HEK293 (cell line): ENCODE data around the gene ADAM8.

Source experiments
- ZNF302 ChIP-seq: fragments of 450-650 bp; formaldehyde crosslinking; IDR thresholded peaks from 2 replicates; pipeline ENCODE4 v1.5.1; 2016; ENCODE audit warnings: missing biosample characterization, missing genetic modification characterization, low read depth
- ZNF510 ChIP-seq: fragments of 450-650 bp; formaldehyde crosslinking; IDR thresholded peaks from 2 replicates; pipeline ENCODE4 v1.5.1; 2018; ENCODE audit warnings: mild to moderate bottlenecking, missing genetic modification characterization, missing biosample characterization; ENCODE audit not compliant: insufficient replicate concordance
- ZNF561 ChIP-seq: fragments of 450-650 bp; IDR thresholded peaks from 2 replicates; pipeline ENCODE4 v1.5.1; 2018; ENCODE audit warnings: missing biosample characterization, missing genetic modification characterization, borderline replicate concordance
- ZNF610 ChIP-seq: fragments of 450-650 bp; formaldehyde crosslinking; IDR thresholded peaks from 2 replicates; pipeline ENCODE4 v1.5.1; 2016; ENCODE audit warnings: missing biosample characterization, missing genetic modification characterization, borderline replicate concordance
- ZNF791 ChIP-seq: fragments of 450-650 bp; formaldehyde crosslinking; IDR thresholded peaks from 2 replicates; pipeline ENCODE4 v1.5.1; 2016; ENCODE audit warnings: missing biosample characterization, missing genetic modification characterization
- TF ChIP-seq, protein P1 (sequence below): fragments of 450-650 bp; formaldehyde crosslinking; IDR thresholded peaks from 2 replicates; pipeline ENCODE4 v1.5.1; 2016; ENCODE audit warnings: missing biosample characterization, missing genetic modification characterization
- TF ChIP-seq, protein P2 (sequence below): fragments of 450-650 bp; formaldehyde crosslinking; IDR thresholded peaks from 2 replicates; pipeline ENCODE4 v1.5.1; 2016; ENCODE audit warnings: missing biosample characterization, missing genetic modification characterization
- TF ChIP-seq, protein P3 (sequence below): fragments of 450-650 bp; IDR thresholded peaks from 2 replicates; pipeline ENCODE4 v1.5.1; 2018; ENCODE audit warnings: missing biosample characterization, mild to moderate bottlenecking, missing genetic modification characterization
- TF ChIP-seq, protein P4 (sequence below): fragments of 450-650 bp; formaldehyde crosslinking; IDR thresholded peaks from 2 replicates; pipeline ENCODE4 v1.5.1; 2016; ENCODE audit warnings: missing biosample characterization, missing genetic modification characterization

DNA sequence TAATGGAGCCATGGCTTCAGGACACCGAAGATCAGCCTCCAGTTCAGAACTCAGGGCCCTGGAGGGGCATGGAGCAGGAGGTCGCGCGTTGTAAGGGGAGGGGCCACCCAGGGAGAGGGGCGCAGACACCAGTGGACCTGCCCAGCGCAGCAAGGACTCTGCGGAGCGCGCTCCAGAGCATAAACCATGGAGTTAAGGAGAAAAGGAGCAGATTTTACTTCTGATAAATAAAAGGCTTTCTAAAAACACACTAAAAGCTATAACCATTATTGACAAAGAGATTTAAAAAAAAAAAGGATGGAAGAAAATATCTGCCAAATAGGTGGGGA, 49.5 kb upstream of the ADAM8 start:
- TF ChIP-seq, protein P1, sequence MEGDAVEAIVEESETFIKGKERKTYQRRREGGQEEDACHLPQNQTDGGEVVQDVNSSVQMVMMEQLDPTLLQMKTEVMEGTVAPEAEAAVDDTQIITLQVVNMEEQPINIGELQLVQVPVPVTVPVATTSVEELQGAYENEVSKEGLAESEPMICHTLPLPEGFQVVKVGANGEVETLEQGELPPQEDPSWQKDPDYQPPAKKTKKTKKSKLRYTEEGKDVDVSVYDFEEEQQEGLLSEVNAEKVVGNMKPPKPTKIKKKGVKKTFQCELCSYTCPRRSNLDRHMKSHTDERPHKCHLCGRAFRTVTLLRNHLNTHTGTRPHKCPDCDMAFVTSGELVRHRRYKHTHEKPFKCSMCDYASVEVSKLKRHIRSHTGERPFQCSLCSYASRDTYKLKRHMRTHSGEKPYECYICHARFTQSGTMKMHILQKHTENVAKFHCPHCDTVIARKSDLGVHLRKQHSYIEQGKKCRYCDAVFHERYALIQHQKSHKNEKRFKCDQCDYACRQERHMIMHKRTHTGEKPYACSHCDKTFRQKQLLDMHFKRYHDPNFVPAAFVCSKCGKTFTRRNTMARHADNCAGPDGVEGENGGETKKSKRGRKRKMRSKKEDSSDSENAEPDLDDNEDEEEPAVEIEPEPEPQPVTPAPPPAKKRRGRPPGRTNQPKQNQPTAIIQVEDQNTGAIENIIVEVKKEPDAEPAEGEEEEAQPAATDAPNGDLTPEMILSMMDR (tag by site-specific recombination), result no peak
- TF ChIP-seq ZNF302 (tag by site-specific recombination) (no peak), ZNF610 (no peak), ZNF791 (no peak), ZNF561 (tag by site-specific recombination) (no peak), ZNF510 (no peak)
- TF ChIP-seq, protein P2, sequence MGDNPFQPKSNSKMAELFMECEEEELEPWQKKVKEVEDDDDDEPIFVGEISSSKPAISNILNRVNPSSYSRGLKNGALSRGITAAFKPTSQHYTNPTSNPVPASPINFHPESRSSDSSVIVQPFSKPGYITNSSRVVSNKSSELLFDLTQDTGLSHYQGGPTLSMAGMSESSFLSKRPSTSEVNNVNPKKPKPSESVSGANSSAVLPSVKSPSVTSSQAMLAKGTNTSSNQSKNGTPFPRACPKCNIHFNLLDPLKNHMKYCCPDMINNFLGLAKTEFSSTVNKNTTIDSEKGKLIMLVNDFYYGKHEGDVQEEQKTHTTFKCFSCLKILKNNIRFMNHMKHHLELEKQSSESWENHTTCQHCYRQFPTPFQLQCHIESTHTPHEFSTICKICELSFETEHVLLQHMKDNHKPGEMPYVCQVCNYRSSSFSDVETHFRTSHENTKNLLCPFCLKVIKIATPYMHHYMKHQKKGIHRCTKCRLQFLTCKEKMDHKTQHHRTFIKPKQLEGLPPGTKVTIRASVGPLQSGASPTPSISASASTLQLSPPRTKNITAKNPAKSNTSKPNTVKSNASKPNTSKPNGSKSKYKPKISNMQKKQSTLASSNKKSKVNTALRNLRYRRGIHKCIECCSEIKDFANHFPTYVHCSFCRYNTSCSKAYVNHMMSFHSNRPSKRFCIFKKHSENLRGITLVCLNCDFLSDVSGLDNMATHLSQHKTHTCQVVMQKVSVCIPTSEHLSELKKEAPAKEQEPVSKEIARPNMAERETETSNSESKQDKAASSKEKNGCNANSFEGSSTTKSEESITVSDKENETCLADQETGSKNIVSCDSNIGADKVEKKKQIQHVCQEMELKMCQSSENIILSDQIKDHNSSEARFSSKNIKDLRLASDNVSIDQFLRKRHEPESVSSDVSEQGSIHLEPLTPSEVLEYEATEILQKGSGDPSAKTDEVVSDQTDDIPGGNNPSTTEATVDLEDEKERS (tag by site-specific recombination), result no peak
- TF ChIP-seq, protein P3, sequence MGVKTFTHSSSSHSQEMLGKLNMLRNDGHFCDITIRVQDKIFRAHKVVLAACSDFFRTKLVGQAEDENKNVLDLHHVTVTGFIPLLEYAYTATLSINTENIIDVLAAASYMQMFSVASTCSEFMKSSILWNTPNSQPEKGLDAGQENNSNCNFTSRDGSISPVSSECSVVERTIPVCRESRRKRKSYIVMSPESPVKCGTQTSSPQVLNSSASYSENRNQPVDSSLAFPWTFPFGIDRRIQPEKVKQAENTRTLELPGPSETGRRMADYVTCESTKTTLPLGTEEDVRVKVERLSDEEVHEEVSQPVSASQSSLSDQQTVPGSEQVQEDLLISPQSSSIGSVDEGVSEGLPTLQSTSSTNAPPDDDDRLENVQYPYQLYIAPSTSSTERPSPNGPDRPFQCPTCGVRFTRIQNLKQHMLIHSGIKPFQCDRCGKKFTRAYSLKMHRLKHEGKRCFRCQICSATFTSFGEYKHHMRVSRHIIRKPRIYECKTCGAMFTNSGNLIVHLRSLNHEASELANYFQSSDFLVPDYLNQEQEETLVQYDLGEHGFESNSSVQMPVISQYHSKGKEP (tag by site-specific recombination), result no peak
- TF ChIP-seq, protein P4, sequence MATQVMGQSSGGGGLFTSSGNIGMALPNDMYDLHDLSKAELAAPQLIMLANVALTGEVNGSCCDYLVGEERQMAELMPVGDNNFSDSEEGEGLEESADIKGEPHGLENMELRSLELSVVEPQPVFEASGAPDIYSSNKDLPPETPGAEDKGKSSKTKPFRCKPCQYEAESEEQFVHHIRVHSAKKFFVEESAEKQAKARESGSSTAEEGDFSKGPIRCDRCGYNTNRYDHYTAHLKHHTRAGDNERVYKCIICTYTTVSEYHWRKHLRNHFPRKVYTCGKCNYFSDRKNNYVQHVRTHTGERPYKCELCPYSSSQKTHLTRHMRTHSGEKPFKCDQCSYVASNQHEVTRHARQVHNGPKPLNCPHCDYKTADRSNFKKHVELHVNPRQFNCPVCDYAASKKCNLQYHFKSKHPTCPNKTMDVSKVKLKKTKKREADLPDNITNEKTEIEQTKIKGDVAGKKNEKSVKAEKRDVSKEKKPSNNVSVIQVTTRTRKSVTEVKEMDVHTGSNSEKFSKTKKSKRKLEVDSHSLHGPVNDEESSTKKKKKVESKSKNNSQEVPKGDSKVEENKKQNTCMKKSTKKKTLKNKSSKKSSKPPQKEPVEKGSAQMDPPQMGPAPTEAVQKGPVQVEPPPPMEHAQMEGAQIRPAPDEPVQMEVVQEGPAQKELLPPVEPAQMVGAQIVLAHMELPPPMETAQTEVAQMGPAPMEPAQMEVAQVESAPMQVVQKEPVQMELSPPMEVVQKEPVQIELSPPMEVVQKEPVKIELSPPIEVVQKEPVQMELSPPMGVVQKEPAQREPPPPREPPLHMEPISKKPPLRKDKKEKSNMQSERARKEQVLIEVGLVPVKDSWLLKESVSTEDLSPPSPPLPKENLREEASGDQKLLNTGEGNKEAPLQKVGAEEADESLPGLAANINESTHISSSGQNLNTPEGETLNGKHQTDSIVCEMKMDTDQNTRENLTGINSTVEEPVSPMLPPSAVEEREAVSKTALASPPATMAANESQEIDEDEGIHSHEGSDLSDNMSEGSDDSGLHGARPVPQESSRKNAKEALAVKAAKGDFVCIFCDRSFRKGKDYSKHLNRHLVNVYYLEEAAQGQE (tag by site-specific recombination), result no peak
